BJ (cell line): Measurements from ENCODE around the gene INPP5K. TPM values are rescaled to one million over a fixed set of nuclear protein-coding genes. Genes with fewer than 3 reads are reported as not detected.
A peak's percentile ranks its signal among the peaks of the same experiment; 100 is the strongest.
"Not testable (repeated sequence)": the region's sequence is repeated elsewhere in the genome, so short reads cannot be mapped to it uniquely, and the experiment has no call there.

Experiments used
- CTCF ChIA-PET: fragments of 350-600 bp; formaldehyde crosslinking; extraction: SDS; loops from one replicate; lab custom pipeline; 2021; ENCODE audit warnings: antibody characterized with exemption, inconsistent platforms; lab: Yijun Ruan, JAX
- POLR2A ChIA-PET: fragments of 300-600 bp; sonication (Branson Sonifier 250); formaldehyde crosslinking; extraction: SDS; loops from one replicate; lab custom pipeline; 2021; ENCODE audit warnings: antibody characterized with exemption; lab: Charles Lee
- DNase-seq: peaks from one replicate; pipeline ENCODE4 v3.0.0-alpha.2; 2011; ENCODE audit warnings: low read depth
- H3K27me3 ChIP-seq: 2 replicates; pipeline ENCODE4 v1.6.0; 2011; ENCODE audit warnings: low read length; ENCODE audit not compliant: control insufficient read depth, insufficient read depth
- H3K36me3 ChIP-seq: 2 replicates; pipeline ENCODE4 v1.5.1; 2011; ENCODE audit warnings: low read length; ENCODE audit not compliant: control insufficient read depth, insufficient read depth
- H3K4me3 ChIP-seq: 2 replicates; pipeline ENCODE4 v1.5.1; 2011; ENCODE audit warnings: low read depth, mild to moderate bottlenecking, control low read depth, low read length
- CTCF ChIP-seq: IDR thresholded peaks from 2 replicates; pipeline ENCODE4 v1.5.1; 2011; ENCODE audit warnings: low read depth, mild to moderate bottlenecking, control low read depth, inconsistent platforms, low read length, moderate library complexity; ENCODE audit not compliant: insufficient read depth
- polyA plus RNA-seq: library from polyadenylated mRNA; depleted of rRNA; stranded (reverse); fragments of >200 nt; gene quantifications from 2 replicates; pipeline ENCODE4 v1.2.3, GENCODE V29; 2011

INPP5K gene
- polyA plus RNA-seq, 1 experiment = 45.3 TPM

DNA sequence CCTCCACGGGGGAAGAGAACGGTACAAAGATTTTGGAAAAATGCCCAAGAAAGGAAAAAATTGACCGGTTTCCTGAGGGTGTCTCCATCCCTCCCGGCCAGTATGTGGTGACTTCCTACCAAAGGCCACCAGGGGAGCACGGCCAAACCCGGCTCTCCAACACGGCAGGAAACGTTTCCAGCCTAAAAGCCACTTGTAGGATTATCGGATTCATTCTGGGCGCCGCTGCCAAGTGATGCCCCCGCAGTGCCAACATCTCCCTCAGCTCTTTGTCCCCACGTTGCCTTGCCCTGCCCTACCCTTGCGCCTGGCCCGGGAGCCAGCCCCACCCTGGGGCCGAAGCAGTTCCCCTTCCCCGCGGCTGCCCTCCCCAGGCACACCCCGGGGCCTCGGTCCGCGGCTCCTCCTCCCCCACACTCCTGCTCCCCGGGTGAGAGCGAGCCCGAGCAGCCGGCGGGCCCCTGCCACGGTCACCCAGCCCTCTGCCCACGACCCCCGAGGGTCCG lies 61.1 kb downstream of the INPP5K start:
- Histone ChIP-seq H3K4me3 (peak overlapping the region; percentile 81), H3K27me3 (no peaks in the 10 kb centered on the region), H3K36me3 (peaks cover 1% of the 10 kb centered on the region; the same call in 1 of the 2 replicates)
- ChIA-PET POLR2A (no interaction called here), CTCF (interaction anchor here (1.1 kb wide), 1 partner anchor 14 kb away, joined by 3 read pairs; no protein-coding TSS in a partner anchor)
- DNase-seq = no peak
- peak; percentile 82 for TF ChIP-seq CTCF

- H3K36me3 ChIP-seq = no peaks in the 10 kb centered on the region; the same call in 1 of the 2 replicates
- CTCF ChIA-PET = interaction anchor here (1.1 to 1.7 kb wide), 3 partner anchors 15 to 89 kb away, joined by 3 to 9 read pairs (median 6); partner anchors contain the start of gene INPP5K
Measured at GRCh38 chr17:1454541-1454940, 61.9 kb downstream of the INPP5K start.

GRCh38 chr17:1453694-1454093 lies 62.7 kb downstream of the INPP5K start:
- ChIA-PET CTCF (interaction anchor here (0.6 to 1.7 kb wide), 4 partner anchors 27 to 88 kb away, joined by 3 to 9 read pairs (median 4); partner anchors contain the start of gene INPP5K), POLR2A (interaction anchor here (0.6 kb wide), 1 partner anchor 929 kb away, joined by 7 read pairs; no protein-coding TSS in a partner anchor)
- H3K36me3 ChIP-seq, H3K4me3 ChIP-seq, DNase-seq, H3K27me3 ChIP-seq: not testable (repeated sequence)

More at GRCh38 chr17:1454541-1454940, 61.9 kb downstream of the INPP5K start:
- Histone ChIP-seq H3K27me3 (no peaks in the 10 kb centered on the region), H3K4me3 (peak overlapping the region; percentile 81)
- POLR2A ChIA-PET = no interaction called here
- no peak for DNase-seq
- TF ChIP-seq CTCF = no peak

- Histone ChIP-seq H3K36me3 (peaks cover 2% of the 10 kb centered on the region; the same call in 1 of the 2 replicates), H3K4me3 (no peak overlapping the region), H3K27me3 (no peaks in the 10 kb centered on the region)
- ChIA-PET POLR2A (no interaction called here), CTCF (interaction anchor here (0.6 to 1.7 kb wide), 3 partner anchors 14 to 87 kb away, joined by 3 to 9 read pairs (median 6); partner anchors contain the start of gene INPP5K)
- DNase-seq = no peak
- TF ChIP-seq CTCF = no peak
Measured at GRCh38 chr17:1452836-1453235, 63.6 kb downstream of the INPP5K start.

GRCh38 chr17:1450261-1450660 lies 66.2 kb downstream of the INPP5K start:
- CTCF ChIA-PET = not testable (repeated sequence)
- POLR2A ChIA-PET = interaction anchor here (0.6 kb wide), 1 partner anchor 217 kb away, joined by 12 read pairs; no protein-coding TSS in a partner anchor

DNA sequence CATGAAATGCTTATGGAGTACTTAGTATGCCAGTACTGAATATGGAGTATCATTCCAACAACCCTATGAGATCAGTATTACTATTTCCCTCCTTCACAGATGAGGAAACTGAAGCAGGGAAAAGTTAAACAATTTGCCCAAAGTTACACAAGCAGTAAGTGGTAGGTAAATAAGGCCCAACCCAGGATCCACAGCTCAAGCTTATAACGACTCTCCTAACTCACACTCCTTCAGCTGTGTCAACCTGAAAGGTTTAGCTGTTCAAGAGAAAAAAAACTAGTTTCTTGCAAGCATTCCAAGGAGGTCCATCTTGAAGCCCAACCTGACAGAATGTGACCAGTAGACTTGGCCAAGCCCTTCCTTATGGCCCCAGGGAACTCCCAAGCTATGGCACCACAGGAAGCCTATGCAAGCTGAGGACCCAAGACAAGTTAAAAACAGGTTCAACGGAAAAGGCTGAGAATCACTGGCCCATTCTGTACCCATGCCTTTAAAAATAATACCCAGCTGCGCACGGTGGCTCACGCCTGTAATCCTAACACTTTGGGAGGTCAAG lies 66.9 kb downstream of the INPP5K start:
- POLR2A ChIA-PET = interaction anchor here (0.6 kb wide), 1 partner anchor 218 kb away, joined by 12 read pairs; no protein-coding TSS in a partner anchor
- CTCF ChIA-PET = interaction anchor here (1.2 kb wide), 1 partner anchor 84 kb away, joined by 5 read pairs; no protein-coding TSS in a partner anchor
- Histone ChIP-seq H3K36me3 (peaks cover 3% of the 10 kb centered on the region; the same call in 1 of the 2 replicates), H3K4me3 (no peak overlapping the region), H3K27me3 (no peaks in the 10 kb centered on the region)
- no peak for DNase-seq
- no peak for TF ChIP-seq CTCF

More at GRCh38 chr17:1450261-1450660, 66.2 kb downstream of the INPP5K start:
- not testable (repeated sequence) for DNase-seq, H3K36me3 ChIP-seq, H3K27me3 ChIP-seq, H3K4me3 ChIP-seq
